GM12872 (cell line): Measurements from ENCODE around the gene PCSK5.

Experiments
- CTCF ChIP-seq: IDR thresholded peaks from 3 replicates; pipeline ENCODE4 v1.5.1; 2011; ENCODE audit warnings: low read depth, mild to moderate bottlenecking, low read length, moderate library complexity; ENCODE audit not compliant: insufficient read depth

PCSK5 gene

GRCh38 chr9:75891277-75891741 is 836 bp downstream of the PCSK5 start:
- no peak for TF ChIP-seq CTCF

GRCh38 chr9:75891771-75892215 is 1.3 kb downstream of the PCSK5 start:
- no peak for TF ChIP-seq CTCF

- TF ChIP-seq CTCF: no peak
Observed at GRCh38 chr9:75892216-75892911, 1.9 kb downstream of the PCSK5 start.

- TF ChIP-seq CTCF: no peak
Observed at GRCh38 chr9:75893106-75893505, 2.6 kb downstream of the PCSK5 start.

GRCh38 chr9:75894566-75894965 is 4.1 kb downstream of the PCSK5 start:
- TF ChIP-seq CTCF: no peak

- TF ChIP-seq CTCF: no peak
Observed at GRCh38 chr9:75895112-75895511, 4.6 kb downstream of the PCSK5 start.

- TF ChIP-seq CTCF: no peak
Observed at GRCh38 chr9:75896193-75896592, 5.7 kb downstream of the PCSK5 start.
